ENCODE data around the gene CTAGE1.
"Not testable (repeated sequence)": the region's sequence is repeated elsewhere in the genome, so short reads cannot be mapped to it uniquely, and the experiment has no call there.

CTAGE1 gene, protein sequence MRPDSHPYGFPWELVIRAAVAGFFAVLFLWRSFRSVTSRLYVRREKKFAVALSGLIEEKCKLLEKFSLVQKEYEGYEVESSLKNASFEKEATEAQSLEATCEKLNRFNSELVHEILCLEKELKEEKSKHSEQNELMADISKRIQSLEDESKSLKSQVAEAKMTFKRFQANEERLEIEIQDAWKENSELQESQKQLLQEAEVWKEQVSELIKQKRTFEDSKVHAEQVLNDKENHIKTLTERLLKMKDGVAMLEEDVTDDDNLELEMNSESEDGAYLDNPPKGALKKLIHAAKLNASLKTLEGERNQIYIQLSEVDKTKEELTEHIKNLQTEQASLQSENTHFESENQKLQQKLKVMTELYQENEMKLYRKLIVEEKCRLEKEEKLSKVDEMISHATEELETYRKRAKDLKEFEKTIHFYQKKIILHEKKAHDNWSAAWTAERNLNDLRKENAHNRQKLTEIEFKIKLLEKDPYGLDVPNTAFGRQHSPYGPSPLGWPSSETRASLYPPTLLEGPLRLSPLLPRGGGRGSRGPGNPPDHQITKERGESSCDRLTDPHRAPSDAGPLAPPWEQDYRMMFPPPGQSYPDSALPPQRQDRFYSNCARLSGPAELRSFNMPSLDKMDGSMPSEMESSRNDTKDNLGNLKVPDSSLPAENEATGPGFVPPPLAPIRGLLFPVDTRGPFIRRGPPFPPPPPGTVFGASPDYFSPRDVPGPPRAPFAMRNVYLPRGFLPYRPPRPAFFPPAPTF

GRCh38 chr18:22417496-22418188 is at the start of gene CTAGE1:
Gene CTAGE1 (minus strand): TSS chr18:22417915. CDS start chr18:22417811, 104 bp downstream.
- DNase-seq = no peak

- no peak for DNase-seq
Observed at GRCh38 chr18:22466608-22467395, 49.1 kb upstream of the CTAGE1 start.

DNA sequence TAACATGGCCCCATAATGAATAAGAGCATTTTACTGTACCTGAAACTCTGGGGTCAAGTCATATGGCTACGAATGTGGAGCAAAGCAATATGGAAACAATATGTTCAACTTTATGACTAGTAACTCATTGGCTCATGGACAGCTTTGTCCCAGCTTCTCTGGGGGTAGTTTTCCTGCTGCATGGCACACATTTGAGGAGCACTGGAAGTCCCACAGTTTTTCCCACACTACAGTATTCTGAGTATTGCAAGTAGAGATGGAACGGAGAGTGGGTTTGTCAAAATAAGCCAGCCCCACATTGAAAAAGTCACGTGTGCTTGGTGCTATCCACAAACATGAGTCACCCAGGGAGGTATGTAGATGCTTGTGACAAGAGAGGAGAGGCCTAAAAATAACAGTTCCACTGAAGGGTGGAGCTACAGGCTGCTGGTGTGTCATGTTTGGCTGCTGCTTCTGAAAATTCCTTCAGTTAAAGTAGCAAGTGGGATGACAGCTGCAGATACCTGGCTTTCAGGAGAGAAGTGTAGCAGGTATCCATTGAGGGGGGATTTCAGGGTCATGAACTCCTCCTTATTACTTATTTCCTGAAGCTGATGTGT is 48.2 kb upstream of the CTAGE1 start:
- no peak for DNase-seq

DNA sequence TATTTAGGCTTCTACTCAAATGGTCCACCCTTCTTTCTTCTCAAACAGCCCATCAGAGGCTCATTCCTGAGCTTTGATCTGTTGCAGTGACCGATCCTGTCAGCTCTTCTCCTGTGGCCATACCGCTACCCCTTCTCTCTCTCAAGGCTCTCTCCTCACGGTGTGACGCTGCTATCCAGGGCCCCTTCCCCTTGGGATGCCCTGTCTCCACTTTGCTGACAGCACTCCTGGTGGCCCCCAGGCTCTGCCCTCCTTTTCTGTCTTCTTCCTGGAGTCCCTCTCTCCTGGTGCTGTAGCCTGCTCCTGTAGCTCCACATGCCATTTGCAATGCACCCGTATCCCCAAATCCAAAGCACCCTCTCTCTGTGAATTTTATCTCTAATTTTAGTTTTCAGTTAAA is 45.4 kb upstream of the CTAGE1 start:
- DNase-seq = no peak

DNA sequence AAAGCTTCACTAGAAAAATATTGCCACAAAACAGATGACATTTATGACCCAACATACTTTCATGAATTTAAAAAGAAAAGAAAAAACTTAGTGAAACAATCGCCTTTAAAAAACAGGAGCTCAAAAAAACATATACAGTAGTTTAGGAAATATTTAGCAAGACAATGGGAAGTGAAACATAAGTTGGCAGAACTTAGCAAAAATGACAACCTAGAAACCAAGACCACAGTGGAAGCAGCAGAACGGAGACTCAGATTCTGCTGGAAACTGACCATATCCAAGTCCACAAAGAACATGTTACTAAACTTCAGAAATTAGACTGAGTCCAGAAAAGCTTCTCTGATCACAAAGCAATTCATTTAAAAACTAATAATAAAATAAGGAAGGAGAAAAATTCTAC is 41.8 kb upstream of the CTAGE1 start:
- no peak for DNase-seq

DNA sequence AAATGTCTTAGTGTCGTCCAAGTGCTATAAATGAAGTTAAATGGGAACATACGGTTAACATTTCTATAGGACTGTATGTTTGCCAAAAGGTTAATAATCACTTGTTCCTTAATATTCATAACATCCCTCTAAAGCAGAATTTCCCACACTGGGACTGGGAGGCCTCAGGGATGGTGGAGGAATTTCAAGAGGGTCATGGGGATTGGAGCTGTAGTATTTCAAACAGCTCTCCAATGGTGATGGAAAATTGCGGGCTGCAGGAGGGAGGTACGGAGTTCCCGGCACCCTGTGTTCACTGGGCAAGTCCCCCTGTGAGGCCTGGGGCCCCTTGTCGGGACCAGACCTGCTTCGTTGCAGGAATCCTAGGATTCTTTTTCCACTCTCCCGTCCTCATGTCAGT is 39.8 kb upstream of the CTAGE1 start:
- DNase-seq = no peak

DNA sequence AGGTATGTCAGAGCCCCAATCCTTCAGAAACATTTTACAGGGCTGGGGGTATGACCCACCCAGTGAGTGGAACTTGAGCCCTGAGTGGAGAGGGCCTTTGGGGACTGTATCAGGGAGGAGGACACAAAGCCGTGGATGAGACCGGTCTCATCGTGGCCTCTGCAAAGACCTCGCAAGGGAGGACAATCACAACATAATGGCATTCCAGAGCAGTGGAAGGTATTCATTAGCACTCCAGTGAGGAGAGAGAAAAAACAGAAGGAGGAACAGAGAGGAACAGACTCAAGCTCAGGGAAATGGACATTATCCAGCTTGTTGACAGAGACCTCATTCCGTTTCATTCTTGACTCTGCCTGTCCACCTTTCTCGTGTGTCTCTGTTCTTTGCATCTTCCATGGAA is 38.8 kb upstream of the CTAGE1 start:
- no peak for DNase-seq

GRCh38 chr18:22456116-22456480 is 38.4 kb upstream of the CTAGE1 start:
- DNase-seq = no peak

GRCh38 chr18:22455425-22456115 is 37.9 kb upstream of the CTAGE1 start:
- DNase-seq = no peak

GRCh38 chr18:22453315-22453714 is 35.6 kb upstream of the CTAGE1 start:
- no peak for DNase-seq

DNA sequence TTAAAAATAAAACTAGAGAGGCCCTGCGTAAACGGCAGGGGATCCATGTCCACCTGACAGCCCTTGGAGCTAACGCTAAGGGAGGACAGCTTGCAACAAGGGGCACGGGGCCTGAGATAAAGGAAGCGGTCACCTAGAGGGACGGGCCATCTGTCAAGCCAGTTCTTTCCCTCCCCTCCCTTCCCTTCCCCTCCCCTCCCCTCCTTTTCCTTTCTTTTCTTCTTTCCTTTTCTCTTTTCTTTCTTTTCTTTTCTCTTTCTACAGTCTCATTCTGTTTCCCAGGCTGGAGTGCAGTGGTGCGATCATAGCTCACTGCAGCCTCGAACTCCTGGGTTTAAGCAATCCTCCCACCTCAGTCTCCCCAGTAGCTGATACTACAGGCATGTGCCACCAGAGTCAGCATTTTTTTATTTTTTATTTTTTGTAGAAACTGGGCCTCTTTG is 34.5 kb upstream of the CTAGE1 start:
- no peak for DNase-seq

- DNase-seq = no peak
Observed at GRCh38 chr18:22451796-22452195, 34.1 kb upstream of the CTAGE1 start.

GRCh38 chr18:22450766-22451165 is 33.1 kb upstream of the CTAGE1 start:
- not testable (repeated sequence) for DNase-seq

DNA sequence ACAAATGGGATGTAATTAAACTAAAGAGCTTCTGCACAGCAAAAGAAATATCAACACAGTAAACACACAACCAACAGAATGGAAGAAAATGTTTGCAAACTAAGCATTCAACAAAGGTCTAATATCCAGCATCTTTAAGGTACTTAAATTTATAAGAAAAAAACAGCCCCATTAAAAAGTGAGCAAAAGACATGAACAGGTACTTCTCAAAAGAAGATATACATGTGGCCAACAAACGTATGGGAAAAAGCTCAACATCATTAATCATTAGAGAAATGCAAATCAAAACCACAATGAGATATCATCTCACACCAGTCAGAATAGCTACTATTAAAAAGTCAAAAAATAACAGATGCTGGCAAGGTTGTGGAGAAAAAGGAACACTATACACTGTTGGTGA is 32.6 kb upstream of the CTAGE1 start:
- not testable (repeated sequence) for DNase-seq

- not testable (repeated sequence) for DNase-seq
Observed at GRCh38 chr18:22449753-22450152, 32.0 kb upstream of the CTAGE1 start.

- DNase-seq = no peak
Observed at GRCh38 chr18:22448238-22448637, 30.5 kb upstream of the CTAGE1 start.

- no peak for DNase-seq
Observed at GRCh38 chr18:22447792-22448191, 30.1 kb upstream of the CTAGE1 start.

- DNase-seq = no peak
Observed at GRCh38 chr18:22446911-22447310, 29.2 kb upstream of the CTAGE1 start.

GRCh38 chr18:22446325-22446724 is 28.6 kb upstream of the CTAGE1 start:
- DNase-seq = no peak

- DNase-seq = no peak
Observed at GRCh38 chr18:22441638-22442037, 23.9 kb upstream of the CTAGE1 start.

DNA sequence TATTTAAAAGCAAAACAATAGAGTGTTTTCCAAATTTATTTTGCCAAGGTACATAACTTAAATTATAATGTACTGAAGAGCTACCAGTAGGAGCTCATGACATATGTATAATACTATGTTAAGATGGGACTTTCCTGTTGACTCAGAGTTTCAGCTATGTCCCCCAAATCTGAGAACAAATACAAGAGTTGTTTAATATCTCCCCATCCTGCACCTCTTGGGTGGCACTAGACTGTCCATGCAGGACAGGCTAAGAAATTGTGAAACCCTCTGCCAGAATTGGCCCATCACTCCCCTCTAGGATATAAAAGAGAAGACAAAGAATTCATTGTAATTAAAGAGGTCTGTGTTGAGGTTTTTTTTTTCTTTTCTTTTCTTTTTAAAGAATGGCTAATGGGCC is 21.7 kb upstream of the CTAGE1 start:
- no peak for DNase-seq

- DNase-seq = no peak
Observed at GRCh38 chr18:22436136-22436535, 18.4 kb upstream of the CTAGE1 start.

Measured in cerebellar nuclear complex (tissue), 1 donor.